Neutrophil (primary cell): ENCODE measurements around the gene TACR2.

Experiments used
- H3K27ac ChIP-seq: fragments of 200-600 bp; sonication (generic); 2 replicates; pipeline ENCODE4 v1.5.1; 2016; ENCODE audit warnings: mild to moderate bottlenecking, moderate library complexity
- H3K27me3 ChIP-seq: fragments of 200-600 bp; sonication (generic); 2 replicates; pipeline ENCODE4 v1.6.0; 2016; ENCODE audit warnings: mild to moderate bottlenecking
- H3K36me3 ChIP-seq: fragments of 200-600 bp; sonication (generic); 2 replicates; pipeline ENCODE4 v1.5.1; 2017
- H3K4me1 ChIP-seq, 2 experiments: fragments of 200-600 bp in 1 of 2; sonication (generic) in 1 of 2; 1 replicate in 1 of 2; 2 replicates in 1 of 2; pipeline versions ENCODE4 v1.5.1 to v1.6.1; 2013 to 2016; ENCODE audit warnings: low read depth in 1 of 2, low read length in 1 of 2, mild to moderate bottlenecking in 1 of 2, moderate library complexity in 1 of 2; ENCODE audit not compliant: control insufficient read depth in 1 of 2, insufficient read depth in 1 of 2
- H3K4me3 ChIP-seq, 2 experiments: fragments of 200-600 bp in 1 of 2; sonication (generic) in 1 of 2; 1 replicate in 1 of 2; 2 replicates in 1 of 2; pipeline ENCODE4 v1.5.1; 2013 to 2016; ENCODE audit warnings: low read depth in 1 of 2, low read length in 1 of 2, mild to moderate bottlenecking in 1 of 2, moderate library complexity in 1 of 2
- H3K9me3 ChIP-seq: fragments of 200-600 bp; sonication (generic); 2 replicates; pipeline ENCODE4 v1.5.1; 2016
- TF ChIP-seq, protein P1 (sequence below): fragments of 200-600 bp; sonication (generic); IDR thresholded peaks from 2 replicates; pipeline ENCODE4 v1.5.1; 2016; ENCODE audit warnings: antibody characterized with exemption

Gene TACR2

DNA sequence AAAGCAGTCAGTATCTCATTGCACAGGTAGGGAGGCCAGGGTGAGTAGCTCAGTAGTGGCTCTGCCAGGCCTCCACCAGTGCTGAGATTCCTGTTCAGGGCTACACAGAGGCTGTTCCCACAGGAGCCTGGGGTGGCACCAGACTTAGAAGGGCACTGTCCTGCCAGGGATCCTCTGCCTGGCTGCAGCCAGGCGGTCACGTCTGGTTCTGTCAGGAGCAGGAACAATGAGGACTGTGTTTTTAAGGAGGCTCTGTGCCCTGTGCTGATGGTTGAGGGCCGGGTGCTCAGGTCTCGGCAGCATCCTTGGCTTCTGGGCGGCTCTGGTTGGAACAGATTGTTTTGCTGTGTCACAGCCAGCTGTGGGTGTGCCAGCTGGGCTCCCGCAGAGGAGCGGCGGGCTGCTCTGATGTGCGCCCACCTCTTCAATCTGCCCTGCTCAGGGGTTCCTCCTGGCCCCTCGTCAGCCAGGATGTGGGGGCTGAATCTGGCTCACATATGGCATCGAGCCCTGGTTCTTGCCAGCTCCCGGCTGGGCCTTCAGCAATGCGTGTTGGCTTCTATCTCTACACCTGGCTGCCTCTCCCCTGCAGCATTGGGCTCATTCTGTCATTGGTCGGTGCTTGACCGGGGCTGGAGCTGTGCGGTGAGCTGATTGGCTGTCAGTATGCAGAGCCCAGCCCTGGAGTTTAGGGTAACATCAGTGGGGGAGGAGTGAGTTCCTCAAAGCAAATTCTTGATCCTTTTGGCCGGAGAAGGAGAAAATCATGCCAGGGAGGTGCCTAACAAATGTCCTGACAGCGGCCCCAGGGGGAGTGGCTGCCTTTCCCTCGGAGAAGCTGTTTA is 41.2 kb downstream of the TACR2 start:
- H3K27me3 ChIP-seq = no peaks in the 10 kb centered on the region
- H3K27ac ChIP-seq = no peak overlapping the region
- TF ChIP-seq, protein P1, sequence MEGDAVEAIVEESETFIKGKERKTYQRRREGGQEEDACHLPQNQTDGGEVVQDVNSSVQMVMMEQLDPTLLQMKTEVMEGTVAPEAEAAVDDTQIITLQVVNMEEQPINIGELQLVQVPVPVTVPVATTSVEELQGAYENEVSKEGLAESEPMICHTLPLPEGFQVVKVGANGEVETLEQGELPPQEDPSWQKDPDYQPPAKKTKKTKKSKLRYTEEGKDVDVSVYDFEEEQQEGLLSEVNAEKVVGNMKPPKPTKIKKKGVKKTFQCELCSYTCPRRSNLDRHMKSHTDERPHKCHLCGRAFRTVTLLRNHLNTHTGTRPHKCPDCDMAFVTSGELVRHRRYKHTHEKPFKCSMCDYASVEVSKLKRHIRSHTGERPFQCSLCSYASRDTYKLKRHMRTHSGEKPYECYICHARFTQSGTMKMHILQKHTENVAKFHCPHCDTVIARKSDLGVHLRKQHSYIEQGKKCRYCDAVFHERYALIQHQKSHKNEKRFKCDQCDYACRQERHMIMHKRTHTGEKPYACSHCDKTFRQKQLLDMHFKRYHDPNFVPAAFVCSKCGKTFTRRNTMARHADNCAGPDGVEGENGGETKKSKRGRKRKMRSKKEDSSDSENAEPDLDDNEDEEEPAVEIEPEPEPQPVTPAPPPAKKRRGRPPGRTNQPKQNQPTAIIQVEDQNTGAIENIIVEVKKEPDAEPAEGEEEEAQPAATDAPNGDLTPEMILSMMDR = no peak
- H3K9me3 ChIP-seq = no peaks in the 10 kb centered on the region
- H3K4me1 ChIP-seq = peaks cover 0 to 6% of the 10 kb centered on the region in 2 experiments
- peaks cover 85% of the 10 kb centered on the region for H3K36me3 ChIP-seq
- no peak overlapping the region for H3K4me3 ChIP-seq

DNA sequence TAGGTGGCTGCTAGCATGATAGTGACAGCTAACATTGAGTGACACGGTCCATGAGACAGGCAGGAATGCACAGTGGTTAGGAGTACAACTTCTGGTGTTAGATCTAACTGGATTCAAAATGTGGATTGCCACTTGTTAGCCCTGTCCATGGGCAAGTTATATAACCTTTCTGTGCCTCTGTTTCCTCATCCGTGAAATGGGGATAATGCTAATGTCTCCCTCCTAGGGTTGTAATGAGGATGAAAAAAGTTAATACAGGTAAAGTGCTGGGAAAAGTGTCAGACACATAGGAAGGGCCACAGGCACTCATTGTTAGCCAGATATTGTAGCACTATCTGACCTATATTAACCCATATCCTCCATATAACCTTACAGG is 41.8 kb downstream of the TACR2 start:
- Histone ChIP-seq H3K27ac (no peak overlapping the region), H3K4me1 (peaks cover 0 to 6% of the 10 kb centered on the region in 2 experiments), H3K9me3 (no peaks in the 10 kb centered on the region), H3K27me3 (no peaks in the 10 kb centered on the region), H3K36me3 (peaks cover 85% of the 10 kb centered on the region), H3K4me3 (no peak overlapping the region)
- TF ChIP-seq, protein P1 = no peak

DNA sequence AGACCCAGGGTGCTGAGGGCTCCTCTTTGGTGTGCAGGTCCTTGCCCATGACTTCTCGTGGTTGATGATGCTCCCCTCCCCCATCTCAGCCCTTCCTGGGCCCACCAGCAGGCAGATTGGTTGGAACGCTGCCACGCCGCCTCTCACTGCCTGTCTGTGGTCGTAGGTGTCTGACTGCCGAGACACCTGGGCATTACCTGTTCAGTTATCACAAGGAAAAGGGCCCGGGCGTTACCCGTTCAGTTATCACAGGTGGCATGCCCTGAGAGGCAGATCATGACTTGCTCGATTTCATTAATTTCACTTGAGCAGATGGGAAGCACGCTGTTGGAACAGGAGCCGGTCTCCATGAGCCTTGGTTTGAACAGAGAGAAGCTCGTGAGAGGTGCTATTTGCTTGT is 42.5 kb downstream of the TACR2 start:
- Histone ChIP-seq H3K4me3 (no peak overlapping the region), H3K9me3 (no peaks in the 10 kb centered on the region), H3K4me1 (peaks cover 0 to 6% of the 10 kb centered on the region in 2 experiments), H3K27me3 (no peaks in the 10 kb centered on the region), H3K27ac (no peak overlapping the region), H3K36me3 (peaks cover 85% of the 10 kb centered on the region)
- TF ChIP-seq, protein P1 = no peak

DNA sequence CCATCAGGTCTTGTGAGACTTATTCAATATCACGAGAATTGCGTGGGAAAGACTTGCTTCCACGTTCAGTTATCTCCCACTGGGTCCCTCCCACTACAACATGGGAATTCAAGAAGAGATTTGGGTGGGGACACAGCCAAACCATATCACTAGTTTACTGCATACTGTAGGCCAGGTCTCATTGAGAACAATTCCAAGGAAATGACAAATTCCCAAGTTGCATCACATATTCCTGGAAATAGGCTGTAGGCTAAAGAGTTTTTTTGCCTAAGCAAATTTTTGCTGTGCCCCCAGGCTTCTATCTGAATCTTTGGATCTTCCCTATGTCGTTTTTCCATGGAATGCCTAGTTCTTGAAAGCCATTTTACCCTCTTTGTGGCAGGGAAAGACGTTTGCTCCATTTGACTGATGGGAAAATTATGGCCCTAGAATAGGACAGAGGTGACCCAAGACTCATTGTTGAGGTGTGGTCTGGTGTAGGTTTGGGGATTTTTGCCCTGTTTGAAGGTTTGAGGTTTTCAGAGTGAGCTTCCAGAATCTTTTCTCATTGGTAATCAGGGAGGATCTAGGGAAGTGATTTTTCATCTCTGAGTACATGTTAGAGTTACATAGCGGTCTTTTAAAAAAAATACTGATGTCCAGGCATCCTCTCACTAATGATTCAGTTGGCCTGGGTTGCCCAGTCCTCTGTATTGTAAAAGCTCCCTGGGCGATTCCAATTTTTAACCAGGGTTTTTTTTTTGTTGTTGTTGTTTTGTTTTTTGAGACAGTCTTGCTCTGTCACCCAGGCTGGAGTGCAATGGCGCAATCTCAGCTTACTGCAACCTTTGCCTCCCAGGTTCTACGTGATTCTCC is 44.4 kb downstream of the TACR2 start:
- no peaks in the 10 kb centered on the region for H3K9me3 ChIP-seq
- H3K27ac ChIP-seq = no peak overlapping the region
- peaks cover 82% of the 10 kb centered on the region for H3K36me3 ChIP-seq
- H3K4me1 ChIP-seq = peaks cover 0 to 6% of the 10 kb centered on the region in 2 experiments
- no peak overlapping the region for H3K4me3 ChIP-seq
- no peaks in the 10 kb centered on the region for H3K27me3 ChIP-seq
- TF ChIP-seq, protein P1 = no peak

DNA sequence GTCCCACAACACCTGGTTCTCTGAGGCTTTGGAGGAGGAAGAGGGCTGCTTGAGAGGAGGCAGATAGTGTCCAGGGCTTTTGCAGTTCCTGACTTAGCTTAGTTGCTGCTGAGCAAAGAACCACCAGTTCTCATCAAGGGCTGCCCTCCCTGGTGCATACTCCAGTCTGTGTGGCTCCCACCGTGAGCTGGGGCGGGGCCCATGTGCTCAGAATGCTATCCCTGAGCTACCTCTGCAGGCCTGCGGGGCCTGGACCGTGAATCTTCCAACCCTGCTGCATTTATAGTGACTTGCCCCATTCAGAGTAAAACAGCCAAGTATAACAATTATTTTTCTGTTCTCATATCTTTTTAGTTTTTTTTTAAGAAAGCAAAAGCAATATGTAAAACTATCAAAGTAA is 49.2 kb downstream of the TACR2 start:
- peaks cover 0 to 2% of the 10 kb centered on the region in 2 experiments for H3K4me1 ChIP-seq
- no peak overlapping the region for H3K27ac ChIP-seq
- no peaks in the 10 kb centered on the region for H3K9me3 ChIP-seq
- H3K27me3 ChIP-seq = no peaks in the 10 kb centered on the region
- H3K36me3 ChIP-seq = peaks cover 76% of the 10 kb centered on the region
- TF ChIP-seq, protein P1 = no peak
- no peak overlapping the region for H3K4me3 ChIP-seq
